Stromal cell of bone marrow (primary cell): Measurements from ENCODE around the gene PSMB7.

ENCODE experiments used
- DNase-seq: peaks from one replicate; pipeline ENCODE4 v3.0.0-alpha.2; 2012; ENCODE audit warnings: low read depth

Gene PSMB7

DNA sequence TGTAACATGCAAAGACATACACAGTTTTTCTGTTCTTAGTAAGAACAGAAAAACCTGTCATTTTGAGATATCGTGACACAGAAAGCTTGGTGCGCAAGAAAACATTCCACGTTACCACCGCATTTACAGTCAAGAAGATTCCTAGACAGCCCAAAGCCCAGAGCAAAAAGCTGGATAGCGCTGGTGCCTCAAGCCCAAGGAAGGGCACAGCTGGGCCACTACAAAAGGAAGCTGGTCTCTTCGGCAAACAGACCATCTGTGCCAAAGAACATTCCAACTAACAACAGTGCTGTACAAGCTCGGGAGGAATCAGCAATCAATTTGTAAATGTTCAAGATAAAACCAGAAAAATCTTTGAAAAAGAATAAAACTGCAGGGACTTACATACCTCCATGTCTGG, 31.0 kb downstream of the PSMB7 start:
- no peak for DNase-seq

DNA sequence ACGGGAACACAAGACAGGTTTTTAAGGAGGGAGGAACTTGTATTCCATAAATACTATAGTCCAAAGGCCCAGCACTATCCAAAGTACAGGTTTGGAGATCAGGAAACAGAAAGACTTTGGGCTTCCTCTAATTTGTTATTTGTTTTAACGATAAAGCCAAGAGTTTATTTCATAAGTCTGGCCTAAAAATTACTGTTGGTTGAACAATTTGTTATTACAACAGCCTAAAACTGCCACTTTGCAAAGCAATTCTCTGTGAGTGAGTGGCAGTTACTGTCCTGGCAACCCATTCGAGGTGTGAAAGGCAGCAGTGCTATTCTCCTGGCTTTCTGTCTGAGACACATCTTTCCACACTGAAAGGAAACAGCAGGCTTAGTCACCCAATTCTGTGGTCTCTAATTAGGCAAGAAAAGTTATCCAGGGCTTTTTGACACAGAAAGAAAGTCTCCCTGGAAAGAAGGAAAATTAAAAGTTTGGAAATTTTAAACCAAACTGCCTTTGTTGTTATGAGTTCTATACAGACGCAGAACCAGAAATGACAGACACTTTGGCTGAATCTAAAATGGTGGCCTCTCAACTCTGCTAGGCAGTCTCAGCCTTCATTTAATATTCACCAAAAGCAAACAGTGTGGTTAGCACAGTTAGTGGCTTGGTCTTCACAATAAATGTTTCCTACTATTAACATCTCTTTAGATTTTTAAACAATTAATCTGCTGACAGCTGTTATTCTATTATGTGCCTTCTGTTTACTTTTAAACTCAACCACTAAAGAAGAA, 33.9 kb downstream of the PSMB7 start:
- no peak for DNase-seq

DNA sequence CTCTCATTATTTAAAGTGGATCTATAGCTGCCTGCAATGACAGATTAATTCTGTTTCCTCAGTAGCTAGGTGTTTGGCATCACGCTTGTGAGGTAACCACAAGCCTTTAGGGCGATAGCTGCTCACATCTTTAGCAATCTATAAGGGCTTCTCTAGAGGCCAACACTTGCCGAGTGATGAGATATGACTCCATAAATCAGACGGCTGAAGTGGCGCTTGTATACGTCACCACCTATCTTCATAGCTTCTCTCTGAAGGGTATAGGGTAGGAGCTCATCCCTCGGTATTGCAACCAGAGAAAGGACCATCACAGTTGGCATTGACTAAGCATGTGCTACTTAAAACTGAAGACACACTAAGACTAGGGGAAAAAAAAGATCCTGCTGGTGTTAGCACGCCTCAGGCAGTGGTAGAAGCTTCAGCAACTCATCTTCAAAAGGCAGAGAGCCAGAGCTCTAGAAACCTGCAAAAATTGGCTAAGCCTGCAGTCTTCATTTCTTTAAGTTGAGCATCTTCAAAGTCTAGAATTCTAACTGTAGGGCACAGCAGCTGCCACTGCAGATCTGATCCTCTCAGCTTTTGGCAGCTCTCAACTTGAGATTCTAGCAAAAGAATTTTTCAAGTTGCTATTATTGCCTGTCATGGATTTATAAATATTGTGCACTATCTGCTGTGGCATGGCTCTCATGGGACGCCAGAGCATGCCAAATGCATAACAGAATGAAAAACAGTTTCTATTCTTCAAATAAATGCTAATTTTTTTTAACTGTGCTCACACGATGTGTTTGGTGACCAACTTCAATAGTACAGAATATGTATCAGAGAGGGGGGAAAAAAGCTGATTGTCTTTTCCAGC, 37.5 kb downstream of the PSMB7 start:
- DNase-seq, result no peak

DNA sequence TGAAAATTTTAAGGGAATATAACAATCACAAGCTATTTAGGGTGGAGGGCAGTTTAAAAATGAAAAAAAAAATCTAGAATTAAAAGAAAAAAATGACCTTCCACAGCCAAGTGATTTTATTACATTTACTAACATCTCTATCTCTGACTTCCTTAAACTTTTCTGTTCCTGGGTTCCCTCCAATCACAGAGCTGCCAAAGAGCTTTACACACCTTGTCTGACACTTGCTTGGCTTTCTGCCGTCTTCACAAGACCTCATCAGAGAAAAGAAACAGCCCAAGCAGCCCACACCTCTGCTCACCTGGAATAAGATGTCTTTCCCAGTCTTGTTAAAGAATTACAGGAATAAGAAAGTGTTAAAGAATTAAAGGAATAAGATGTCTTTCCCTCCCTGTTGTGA, 38.9 kb downstream of the PSMB7 start:
- DNase-seq, result no peak

DNA sequence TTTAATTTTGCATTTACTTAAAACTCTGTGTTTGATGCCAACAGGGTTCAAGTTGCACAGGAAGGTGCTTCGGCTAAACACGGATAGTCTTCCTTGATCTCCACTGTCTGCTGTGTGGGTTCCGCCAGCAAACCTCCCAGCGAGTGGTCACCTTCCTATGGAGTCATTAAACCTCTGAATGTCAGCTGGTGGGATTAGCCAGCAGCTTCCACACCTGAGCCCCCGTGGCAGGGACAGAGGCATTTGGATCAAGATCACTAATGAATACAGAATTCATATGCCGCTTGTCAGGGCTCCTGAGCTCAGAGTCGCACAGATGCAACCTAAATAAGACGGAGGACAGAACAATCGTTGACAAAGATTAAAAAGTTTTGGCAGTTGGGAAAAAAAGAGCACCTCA, 39.5 kb downstream of the PSMB7 start:
- DNase-seq, result no peak

DNA sequence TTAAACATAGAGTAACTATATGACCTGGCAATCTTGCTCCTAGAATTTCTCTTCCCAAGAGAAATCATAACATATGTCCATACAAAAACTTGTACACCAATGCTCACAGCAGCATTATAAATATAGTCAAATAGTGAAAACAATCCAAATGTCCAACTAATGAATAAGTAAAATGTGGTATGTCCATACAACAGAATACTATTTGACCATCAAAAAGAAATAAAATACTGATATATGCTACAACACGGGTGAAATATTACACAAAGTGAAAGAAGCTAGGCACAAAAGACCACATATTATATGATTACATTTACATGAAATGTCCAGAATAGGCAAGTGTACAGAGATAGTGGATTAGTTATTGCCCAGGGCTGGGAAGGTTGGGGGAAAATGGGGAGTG, 41.4 kb downstream of the PSMB7 start:
- no peak for DNase-seq

DNA sequence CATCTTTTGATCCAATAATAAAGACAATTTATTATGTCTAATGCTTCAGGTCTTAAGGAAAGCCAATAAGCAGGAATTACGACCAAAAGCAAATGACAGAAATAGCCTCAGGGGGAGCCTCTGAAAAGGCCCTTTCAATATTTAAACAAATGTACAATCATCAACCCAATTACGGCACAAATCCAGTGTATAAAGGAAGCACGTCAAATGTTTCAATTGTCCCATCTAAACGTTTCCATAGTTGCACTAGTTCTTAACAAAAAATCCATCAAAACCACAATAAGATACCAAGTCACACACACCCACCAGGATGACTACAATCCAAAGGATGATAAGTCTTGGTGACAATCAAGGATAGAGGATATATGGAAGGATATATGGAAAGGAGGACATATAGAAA, 41.9 kb downstream of the PSMB7 start:
- no peak for DNase-seq

DNA sequence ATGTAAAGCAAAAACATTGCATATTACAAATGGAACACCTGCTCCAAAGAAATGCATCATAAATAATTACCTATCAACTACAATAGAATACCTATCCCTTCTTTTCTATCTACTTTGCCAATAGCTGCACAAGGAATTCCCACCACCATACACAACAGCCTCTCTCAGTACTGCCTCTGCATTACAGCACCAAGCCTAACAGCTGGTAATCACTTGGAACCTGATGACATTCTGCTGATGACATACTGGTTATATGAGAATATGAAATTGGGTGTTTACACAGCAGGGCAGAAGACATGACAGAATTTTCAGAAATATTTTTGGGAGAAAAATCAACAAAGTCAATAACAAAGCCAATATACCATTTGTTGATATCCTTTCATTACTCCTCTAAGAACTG, 43.2 kb downstream of the PSMB7 start:
- DNase-seq, result no peak

DNA sequence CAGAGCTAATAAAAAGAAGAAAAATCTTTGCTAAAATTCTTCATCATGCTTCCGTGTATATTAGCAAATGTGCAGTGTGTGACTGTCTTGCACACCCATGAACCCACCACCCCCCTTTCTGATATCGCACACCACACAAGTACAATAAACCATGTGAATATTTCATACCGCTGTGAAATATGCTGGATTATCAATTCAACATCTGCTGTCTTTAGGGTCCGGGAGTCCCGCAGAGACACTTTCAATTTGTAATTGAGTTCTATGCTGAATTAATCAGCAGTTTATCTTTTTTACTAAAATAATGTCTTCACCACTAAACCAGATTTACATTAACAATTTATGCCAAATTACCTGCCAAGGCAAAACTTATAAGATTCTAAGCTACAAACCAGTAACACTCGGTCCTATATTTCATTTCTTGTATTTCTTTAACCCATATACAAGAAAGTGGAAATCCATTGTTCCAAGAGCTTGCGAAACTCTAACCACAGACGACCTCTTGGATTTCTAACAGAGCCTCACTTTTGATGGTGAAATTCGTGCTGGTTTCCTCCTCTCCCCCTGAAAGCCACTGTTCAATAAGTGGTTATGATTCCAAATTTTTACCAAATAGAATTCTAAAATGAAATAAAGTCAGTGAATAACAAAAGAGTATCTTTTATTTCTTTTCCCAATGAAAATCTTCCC, 44.2 kb downstream of the PSMB7 start:
- peak; percentile 55 for DNase-seq

DNA sequence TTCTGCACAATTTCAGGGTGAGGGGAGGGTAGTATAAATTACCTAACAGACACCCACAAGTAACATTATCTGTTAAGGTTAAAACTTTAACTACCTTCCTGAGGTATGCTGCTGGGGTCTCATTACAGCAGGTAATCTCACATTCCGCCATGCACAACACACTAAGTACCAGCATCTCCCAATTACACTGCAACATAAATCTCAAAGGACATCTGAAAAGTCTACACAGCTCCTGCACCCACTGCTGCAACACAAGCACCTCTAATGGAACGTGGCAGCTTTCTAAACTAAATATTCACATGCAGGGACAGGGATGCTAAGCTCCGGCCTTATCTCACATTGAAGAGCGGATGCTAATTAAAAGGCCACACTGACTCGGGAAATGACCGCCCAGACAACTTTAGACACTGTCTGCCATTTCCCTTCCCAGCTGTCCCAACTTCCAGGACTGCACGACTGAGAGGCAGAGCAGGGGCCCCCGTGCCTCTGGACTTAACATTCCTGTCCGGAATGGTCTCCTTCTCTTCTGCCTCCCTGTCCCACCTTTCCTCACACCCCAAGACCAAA, 45.9 kb downstream of the PSMB7 start:
- DNase-seq, result no peak

DNA sequence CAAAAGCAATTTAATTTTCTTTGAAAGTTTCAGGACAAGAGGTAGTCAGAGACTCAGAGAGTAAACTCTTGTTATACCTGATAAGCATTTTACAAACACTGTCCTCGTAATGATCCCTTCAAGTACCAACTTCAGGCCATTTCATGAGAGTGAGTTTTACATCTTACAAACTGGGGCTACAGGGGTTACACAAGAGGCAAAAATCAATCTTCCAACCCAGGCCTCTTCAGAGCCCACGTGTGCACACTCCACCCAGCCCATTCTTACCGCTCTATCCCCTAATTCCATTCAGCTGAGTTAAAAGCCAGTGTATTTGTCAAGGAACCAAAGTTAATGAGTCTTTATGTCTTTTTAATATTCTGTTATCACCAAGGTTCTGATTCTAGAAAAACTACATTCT, 46.5 kb downstream of the PSMB7 start:
- no peak for DNase-seq

DNA sequence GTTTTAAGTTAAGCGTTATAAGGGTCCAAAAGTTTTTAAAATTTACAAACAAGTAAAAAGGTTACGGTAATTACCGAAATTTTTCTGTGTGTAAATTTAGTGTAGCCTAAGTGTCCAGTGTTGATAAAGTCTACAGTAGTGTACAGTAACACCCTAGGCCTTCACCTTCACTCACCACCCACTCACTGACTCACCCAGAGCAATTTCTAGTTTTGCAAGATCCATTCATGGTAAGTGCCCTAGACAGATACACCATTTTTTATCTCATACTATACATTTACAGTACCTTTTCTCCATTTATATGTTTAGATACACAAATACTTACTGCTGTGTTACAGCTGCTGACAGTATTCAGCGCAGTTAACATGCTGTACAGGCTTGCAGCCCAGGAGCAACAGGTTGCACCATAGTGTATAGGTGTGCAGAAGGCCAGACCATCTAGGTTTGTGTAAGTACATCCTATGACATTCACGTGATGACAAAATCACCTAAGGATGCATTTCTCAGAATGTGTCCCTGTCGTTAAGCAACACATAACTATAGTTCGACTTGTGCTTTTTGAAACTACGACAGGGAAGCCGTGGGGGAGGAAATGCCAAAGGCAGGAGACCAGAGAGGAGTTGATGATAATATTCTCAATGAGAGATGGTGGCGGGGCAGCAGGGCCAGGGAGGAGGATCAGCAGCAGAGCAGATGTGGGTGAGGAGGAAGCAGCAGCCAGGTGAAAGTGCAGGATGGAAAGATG, 48.6 kb downstream of the PSMB7 start:
- DNase-seq, result no peak

DNA sequence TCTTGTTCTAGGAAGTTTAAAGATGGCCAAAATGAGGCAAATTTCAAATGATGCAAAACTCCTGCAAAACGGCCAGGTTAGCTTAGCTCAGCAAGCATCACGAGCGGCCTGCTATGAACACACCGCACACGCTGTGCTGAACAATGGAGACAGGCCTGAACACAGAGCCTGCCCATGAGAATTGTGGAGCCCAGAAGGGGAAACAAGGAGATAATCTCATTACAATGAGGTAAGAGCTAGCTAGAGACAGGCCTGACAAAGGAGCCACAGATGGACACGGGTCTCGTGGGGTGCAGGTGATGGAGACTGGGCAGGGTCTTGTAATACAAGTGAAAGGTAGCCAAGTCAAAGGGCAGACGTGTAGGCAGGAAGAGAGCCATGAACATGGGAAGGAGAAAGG, 50.2 kb downstream of the PSMB7 start:
- DNase-seq, result no peak

DNA sequence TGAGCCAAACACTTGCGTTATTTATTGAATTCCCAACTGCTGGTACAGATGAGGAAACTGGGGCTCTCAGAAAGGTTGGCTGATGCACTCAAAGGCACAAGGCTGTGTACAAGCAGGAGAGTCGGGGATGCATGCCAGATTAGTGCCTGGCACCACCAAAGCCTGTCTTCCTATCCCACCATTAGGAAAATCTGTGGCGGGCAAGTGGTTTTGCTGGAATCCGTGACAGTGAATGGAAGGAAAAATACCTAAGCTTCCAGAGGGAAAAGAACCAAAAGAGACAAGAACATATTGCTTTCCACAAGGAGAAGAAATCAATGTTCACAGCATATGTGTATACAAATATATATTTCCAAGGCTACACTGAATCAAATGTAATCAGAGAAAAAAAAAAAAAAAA, 51.1 kb downstream of the PSMB7 start:
- no peak for DNase-seq

DNA sequence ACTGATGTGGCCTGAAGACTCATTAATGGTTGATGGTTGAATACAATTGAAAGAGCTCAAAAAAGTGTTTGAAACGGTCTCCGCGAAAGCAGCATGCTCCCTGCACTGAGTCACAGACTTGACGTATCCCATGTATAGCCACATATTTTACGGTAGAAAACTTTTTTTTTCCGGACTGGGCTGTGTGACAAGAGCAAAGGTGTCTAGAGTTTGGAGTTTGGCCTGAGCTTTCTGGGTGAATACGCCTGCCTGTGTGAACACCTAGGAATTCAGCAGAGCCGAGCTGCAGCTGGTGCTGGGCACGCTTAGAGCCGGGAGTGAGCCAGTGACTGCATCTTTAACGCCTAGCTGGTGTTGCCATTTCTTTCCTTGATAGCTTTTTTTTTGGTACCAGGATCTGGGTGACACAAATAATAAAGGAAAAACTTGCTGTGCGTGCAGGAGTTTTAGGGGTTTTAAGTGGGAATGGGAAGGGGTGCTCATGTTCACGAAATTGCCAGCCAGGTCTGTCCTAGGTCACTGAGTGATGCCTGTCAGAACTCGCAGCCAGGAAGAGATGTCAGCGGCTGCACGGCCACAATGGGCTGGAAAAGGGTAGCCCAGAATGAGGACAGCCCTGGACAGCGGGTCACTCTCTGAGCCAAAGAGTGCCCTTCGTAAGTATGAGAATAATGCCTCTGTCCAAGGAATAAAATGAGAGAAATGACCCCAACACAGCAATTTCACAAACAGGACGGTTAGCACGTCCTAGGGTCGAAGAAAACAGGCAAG, 51.7 kb downstream of the PSMB7 start:
- no peak for DNase-seq

DNA sequence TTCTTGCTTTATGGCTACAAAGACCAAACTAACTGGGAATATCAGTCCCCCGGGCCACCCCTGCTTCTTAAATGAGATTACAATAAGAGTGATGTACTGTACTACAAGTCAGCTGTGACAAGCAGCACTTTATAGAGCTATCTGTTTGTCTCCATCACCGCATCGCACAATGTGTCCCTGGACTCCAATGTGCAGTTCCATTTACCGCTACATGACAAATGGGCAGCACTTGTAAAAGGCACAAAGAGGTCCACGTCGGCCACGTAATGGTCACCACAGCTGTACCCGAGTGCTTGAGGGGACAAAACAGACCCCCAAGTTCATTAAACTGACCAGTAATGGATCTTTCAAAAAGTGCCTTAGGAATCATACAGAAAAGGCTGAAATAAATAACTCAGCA, 54.1 kb downstream of the PSMB7 start:
- DNase-seq, result no peak

DNA sequence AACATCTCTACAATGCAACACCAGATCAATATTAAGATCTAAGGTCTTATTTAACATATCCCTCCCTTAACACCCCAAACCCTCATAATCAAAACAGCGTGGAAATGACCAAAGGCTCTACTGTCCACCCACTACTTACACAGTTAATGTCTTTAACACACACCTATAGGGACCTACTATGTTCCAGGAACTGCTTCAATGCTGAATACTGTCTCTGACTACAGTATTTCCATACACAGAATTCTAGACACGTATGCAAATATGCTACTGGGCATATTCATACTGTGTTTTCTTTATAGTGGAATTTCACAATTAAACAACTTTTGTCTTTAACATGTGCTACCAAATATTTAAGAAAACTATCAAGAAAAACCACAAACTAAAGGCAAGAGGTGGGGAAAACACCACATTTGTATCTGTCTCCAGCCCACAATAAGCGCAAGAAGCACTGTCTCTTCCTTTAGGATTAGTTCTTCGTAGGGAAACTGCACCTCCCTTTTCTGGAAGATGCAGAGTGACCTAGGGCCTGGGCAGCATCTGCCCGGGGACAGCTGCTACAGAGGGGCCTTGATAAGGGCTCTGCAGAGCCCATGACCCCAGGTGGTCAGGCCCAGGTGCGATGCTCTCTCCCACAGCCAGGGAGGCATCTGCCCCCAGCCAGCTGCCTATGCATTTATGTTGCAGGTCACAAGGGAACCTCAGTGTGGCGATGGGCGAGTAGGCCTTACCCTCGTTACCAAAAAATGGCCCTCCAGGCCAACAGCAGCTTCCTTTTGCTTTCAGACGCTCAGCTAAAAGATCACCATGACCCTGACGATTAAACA, 55.2 kb downstream of the PSMB7 start:
- no peak for DNase-seq

DNA sequence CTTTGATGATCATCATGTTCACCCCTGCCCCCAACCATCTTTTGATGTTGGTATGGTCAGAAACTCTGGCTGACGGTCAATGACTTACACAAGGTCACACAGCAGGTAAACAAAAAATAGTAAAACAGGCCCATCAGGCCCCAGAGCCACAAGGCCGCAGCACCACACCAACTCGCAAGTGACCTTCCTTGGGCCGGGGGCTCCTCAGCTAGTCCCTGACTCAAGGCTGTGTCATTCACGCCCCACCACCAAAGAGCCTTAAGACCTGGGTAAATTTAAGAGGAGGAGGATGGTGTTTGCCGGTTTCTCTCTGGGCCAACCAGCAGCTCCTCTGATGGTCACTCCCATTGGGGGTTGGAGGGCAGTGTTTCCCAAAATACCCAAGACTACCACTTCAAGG, 55.8 kb downstream of the PSMB7 start:
- DNase-seq, result no peak

DNA sequence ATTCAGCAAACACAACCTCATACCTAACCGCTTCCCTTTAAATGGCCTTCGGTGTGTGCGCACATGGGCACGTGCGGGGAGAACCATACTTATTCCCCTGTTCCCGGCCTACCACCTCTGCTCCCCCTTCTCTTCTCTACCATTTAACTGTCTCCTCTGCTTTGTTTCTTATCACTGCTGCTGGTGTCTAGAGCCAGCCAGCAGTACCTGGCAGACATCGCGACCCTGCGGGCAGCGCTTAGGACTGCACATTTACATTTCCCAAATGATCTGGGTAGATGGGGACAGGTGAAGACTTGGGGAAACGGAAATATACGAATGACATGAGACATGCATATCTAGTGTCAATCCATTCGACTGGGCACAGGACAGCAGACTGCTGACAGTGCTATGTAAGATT, 56.6 kb downstream of the PSMB7 start:
- no peak for DNase-seq

DNA sequence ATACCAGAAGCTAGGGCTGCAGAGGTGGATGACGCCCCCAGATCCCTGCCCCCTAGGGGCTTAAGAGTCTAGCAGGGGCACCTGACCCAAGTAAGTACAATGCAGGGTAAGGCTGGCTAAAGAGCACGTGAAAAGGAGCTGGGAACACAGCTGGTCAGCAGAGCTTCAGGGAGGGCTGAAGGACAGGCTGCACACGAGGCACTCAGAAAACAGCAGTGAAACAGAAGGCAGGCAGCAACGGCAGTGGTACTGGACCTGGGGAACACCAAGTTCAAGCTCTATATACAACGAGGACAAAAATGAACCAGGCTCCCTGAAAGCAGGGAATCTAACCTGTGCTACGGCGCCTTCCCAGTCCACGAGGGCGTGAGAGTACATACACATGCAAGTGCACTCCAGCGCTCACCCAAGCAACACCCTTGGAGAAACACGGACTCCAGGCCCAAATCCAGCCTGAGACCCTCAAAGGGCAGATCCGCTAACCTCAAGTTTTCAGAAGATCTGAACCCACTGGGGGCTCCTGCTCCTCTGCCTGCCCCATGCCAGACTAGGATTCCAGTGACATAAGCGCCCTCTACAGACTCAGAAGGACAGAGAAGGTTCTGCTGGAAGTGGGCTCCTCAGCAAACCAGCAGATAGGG, 57.4 kb downstream of the PSMB7 start:
- DNase-seq, result no peak
